Activated T-cell treated with anti-CD3 and anti-CD28 coated beads, Interleukin-2, amount 50 U/mL, for 72 hours (primary cell): Measurements from ENCODE around the gene ZBTB46. TPM values are rescaled to one million over a fixed set of nuclear protein-coding genes. Genes with fewer than 3 reads are reported as not detected.

ENCODE experiments used
- ATAC-seq, 2 donors: fragments of 150-1000 bp; cut with Tn5 transposase; replicated peaks in 1 of 2; 2 replicates each; pipeline ENCODE4 v1.10.0; 2021; ENCODE audit warnings: moderate library complexity in 2 of 2, mild to moderate bottlenecking in 1 of 2
- DNase-seq, 2 donors: peaks; one replicate each; pipeline ENCODE4 v3.0.0; 2021 to 2022; ENCODE audit warnings: mixed read lengths in 1 of 2
- H3K27ac Mint-ChIP-seq: one replicate; pipeline ENCODE4 v1.8.0; 2022; ENCODE audit warnings: mild to moderate bottlenecking, moderate library complexity, mixed read lengths
- H3K27me3 Mint-ChIP-seq: one replicate; pipeline ENCODE4 v1.8.0; 2022; ENCODE audit warnings: low read depth, mixed read lengths
- H3K36me3 Mint-ChIP-seq, 2 donors: one replicate each; pipeline ENCODE4 v1.8.0; 2022; ENCODE audit warnings: mixed read lengths in 2 of 2, mild to moderate bottlenecking in 1 of 2; ENCODE audit not compliant: insufficient read depth in 2 of 2
- H3K4me1 Mint-ChIP-seq: one replicate; pipeline ENCODE4 v1.8.0; 2022; ENCODE audit warnings: low read depth, mixed read lengths
- H3K4me3 Mint-ChIP-seq, 2 donors: one replicate each; pipeline ENCODE4 v1.8.0; 2022; ENCODE audit warnings: mild to moderate bottlenecking in 2 of 2, mixed read lengths in 2 of 2, moderate library complexity in 2 of 2
- H3K9me3 Mint-ChIP-seq, 2 donors: one replicate each; pipeline ENCODE4 v1.8.0; 2022; ENCODE audit warnings: mixed read lengths in 2 of 2
- total RNA-seq, 2 donors: library from RNA; stranded (reverse); gene quantifications; one replicate each; pipeline ENCODE4 v1.2.3, GENCODE V29; 2022

The ZBTB46 gene
- total RNA-seq, 2 donors from 2014 or later, result 2.7 to 8.2 TPM

DNA sequence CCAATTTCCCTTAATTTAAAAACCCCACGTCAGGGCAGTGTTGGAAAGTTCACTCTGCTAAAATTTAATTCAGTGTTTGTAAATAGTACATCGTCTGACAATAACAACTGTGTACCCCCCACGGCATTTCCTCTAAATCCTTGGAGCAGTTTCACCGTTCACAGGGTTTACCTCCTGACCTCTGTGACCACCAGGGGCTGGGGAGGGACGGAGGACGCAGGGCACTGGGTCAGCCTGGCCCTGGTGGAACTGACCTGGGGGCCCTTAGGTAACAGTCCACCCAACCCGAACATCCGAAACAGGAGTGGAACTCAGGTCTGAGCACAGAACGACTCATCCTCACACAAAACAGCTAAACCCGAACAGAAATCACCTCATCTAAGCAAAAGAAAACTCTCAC is 2.1 kb downstream of the ZBTB46 start:
- ATAC-seq, result no peak
- peak overlapping the region; percentile 20 to 93 for H3K4me3 Mint-ChIP-seq
- DNase-seq, result no peak
- H3K9me3 Mint-ChIP-seq, result no peaks in the 10 kb centered on the region
- H3K27ac Mint-ChIP-seq, result no peak overlapping the region
- peaks cover 5% of the 10 kb centered on the region in 2 donors for H3K36me3 Mint-ChIP-seq
- H3K4me1 Mint-ChIP-seq, result peaks cover 30% of the 10 kb centered on the region
- H3K27me3 Mint-ChIP-seq, result peaks cover 50% of the 10 kb centered on the region

DNA sequence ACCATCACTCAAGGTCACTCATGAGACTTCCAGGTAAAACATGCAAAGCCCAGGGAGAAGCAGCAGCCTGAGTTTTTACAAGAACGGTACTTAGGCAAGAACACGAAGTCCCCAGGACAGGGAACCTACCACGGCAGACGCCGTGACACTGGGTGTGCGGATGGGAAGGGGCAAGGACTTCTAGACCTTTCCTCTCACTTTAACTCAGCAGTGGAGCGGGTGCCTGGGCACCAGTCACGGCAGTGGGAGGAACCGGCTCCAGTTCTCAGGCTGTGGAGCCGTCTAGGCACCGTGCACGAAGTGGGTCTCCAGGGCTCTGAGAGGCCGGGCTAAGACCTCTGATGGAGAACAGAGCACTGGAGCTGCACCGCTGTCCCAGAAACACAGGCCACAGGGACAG is 2.5 kb downstream of the ZBTB46 start:
- no peak overlapping the region for H3K27ac Mint-ChIP-seq
- H3K9me3 Mint-ChIP-seq, result no peaks in the 10 kb centered on the region
- DNase-seq (no peak), ATAC-seq (no peak)
- H3K27me3 Mint-ChIP-seq, result peaks cover 50% of the 10 kb centered on the region
- peak overlapping the region in 1 of 2 donors; percentile 16 for H3K4me3 Mint-ChIP-seq
- peaks cover 5% of the 10 kb centered on the region in 2 donors for H3K36me3 Mint-ChIP-seq
- peaks cover 30% of the 10 kb centered on the region for H3K4me1 Mint-ChIP-seq

DNA sequence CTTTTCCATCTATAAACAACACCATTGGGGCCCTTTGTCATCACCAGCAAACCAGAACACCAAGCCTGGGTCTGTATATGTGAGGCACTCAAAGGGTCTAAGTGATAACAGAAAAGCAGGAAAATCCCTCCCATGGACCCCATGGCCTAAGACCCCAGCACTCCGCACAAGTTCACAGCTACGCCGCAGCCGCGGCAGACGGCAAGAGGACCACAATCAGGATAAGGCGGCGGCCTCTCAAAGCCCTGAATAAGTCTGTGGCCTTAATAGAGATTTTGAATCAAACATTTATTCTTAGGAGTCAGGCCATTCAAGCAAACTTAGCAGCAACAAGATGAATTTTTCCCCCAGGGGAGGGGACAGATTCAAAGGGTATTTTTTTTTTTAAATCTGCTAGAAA is 2.9 kb downstream of the ZBTB46 start:
- Mint-ChIP-seq H3K27ac (no peak overlapping the region), H3K4me3 (peak overlapping the region in 1 of 2 donors; percentile 16), H3K36me3 (peaks cover 5% of the 10 kb centered on the region in 2 donors), H3K4me1 (peaks cover 30% of the 10 kb centered on the region), H3K27me3 (peaks cover 47% of the 10 kb centered on the region), H3K9me3 (no peaks in the 10 kb centered on the region)
- DNase-seq (no peak), ATAC-seq (no peak)

DNA sequence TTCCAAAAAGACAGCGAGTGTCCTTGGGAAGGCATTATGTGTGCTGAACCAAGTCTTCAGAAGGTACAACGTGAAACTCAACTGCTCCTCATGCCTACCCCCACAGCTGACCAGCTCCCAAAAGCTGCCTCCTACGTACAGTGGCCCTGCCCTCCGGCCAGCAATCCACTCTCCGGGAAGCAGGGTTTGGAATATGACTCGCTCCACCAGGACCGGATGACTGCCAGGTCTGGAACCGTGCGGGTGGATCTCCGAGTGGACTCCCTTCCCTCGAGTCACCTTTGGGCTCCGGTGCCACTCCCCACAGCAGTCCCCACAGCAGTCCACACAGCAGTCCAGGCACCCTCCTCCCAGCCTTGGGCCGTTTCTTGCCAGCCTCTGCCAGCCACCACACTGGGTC is 4.3 kb downstream of the ZBTB46 start:
- Mint-ChIP-seq H3K4me1 (peaks cover 30% of the 10 kb centered on the region), H3K4me3 (no peak overlapping the region), H3K36me3 (peaks cover 5% of the 10 kb centered on the region in 2 donors), H3K9me3 (no peaks in the 10 kb centered on the region), H3K27me3 (peaks cover 44% of the 10 kb centered on the region), H3K27ac (no peak overlapping the region)
- no peak for DNase-seq
- ATAC-seq, result no peak

DNA sequence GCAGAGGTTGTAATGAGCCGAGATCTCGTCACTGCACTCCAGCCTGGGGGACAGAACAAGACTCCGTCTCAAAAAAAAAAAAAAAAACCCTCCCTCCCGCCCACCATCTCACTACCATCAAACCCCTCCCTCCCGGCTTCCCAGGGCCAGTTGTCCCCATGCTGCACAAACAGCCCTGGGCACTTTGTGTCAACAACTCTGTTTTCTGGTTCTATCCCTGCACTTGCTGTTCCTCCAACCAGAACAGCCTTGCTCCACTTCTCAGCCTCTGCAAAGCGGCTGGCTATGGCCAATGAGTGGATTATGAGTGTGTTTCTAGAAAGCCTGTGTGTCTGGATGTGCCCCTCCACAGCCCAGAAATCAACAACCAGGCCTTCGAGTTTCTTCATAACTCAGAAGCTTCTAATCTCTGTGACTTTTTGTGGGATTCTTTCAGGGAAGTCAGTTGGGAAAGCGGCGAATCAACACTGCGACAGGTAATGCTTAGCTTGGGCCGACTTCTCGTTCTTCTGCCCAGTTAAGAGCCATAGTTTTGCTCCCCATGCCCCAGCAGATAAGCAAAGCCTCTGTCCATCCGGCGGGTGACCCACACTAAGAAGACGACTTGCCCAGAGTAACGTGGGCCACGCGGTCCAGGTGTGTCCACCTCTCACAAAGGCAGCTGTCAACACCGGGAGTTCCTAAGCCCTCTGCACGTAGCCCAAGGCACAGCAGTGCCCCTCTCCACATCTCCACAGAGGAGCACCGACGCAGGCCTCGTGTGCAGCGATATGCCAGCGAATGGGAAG is 5.5 kb downstream of the ZBTB46 start:
- DNase-seq (no peak), ATAC-seq (no peak)
- H3K4me1 Mint-ChIP-seq, result peaks cover 30% of the 10 kb centered on the region
- H3K9me3 Mint-ChIP-seq, result no peaks in the 10 kb centered on the region
- no peak overlapping the region for H3K27ac Mint-ChIP-seq
- H3K36me3 Mint-ChIP-seq, result peaks cover 5% of the 10 kb centered on the region in 2 donors
- no peak overlapping the region for H3K4me3 Mint-ChIP-seq
- H3K27me3 Mint-ChIP-seq, result peaks cover 44% of the 10 kb centered on the region

DNA sequence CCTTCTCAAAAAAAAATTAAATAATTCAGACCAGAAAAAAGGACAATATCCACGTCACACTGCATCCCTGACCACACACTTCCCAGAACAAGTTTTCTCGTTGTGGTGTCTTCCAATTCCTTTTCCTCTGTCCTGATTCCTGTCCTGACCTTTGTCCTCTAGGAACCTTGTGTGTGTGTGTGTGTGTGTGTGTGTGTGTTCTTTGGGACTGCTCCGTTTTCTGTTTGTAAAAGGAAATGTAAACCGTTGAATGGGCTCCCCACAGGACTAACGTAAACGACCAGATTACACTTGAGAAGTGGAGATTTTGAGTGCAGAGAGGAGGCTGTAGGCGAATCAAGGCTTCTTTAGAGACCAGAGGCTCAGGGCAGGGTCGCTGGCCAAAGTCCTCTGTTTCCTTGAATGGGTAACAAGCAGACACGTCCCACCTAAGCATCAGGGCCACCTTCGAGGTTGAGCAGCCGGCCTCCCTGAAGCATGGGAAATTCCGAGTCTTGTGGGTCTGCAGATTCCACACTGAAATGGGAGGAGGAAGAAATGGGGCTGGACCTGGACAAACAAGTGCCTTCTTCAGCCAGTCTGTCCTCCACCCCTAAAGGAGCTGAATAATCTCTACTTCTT is 7.3 kb downstream of the ZBTB46 start:
- DNase-seq, result no peak
- H3K4me3 Mint-ChIP-seq, result no peak overlapping the region
- no peak overlapping the region for H3K27ac Mint-ChIP-seq
- no peak for ATAC-seq
- no peaks in the 10 kb centered on the region for H3K9me3 Mint-ChIP-seq
- H3K4me1 Mint-ChIP-seq, result peaks cover 17% of the 10 kb centered on the region
- H3K36me3 Mint-ChIP-seq, result no peaks in the 10 kb centered on the region
- peaks cover 36% of the 10 kb centered on the region for H3K27me3 Mint-ChIP-seq

DNA sequence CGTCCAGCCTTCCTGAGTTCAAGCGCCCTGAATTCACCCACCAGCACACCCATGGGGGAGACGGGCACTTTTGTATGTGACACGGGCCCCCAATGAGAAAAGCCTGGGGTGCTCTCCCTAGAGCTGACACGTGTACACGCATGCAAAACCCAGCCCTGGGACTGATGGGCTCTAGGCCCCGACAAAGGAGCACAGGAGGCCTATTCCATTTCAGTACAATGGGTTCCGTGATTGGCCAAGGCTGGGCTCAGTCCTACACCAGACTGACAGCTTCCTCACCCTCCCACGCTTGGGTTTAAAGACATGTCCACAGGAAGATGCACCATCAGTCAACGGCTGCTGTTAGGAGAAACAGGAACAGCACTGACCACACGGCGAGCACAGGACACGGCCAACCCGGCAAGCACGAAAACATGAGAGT is 8.8 kb downstream of the ZBTB46 start:
- peaks cover 26% of the 10 kb centered on the region for H3K27me3 Mint-ChIP-seq
- H3K36me3 Mint-ChIP-seq, result no peaks in the 10 kb centered on the region
- no peak overlapping the region for H3K4me3 Mint-ChIP-seq
- no peaks in the 10 kb centered on the region for H3K9me3 Mint-ChIP-seq
- H3K4me1 Mint-ChIP-seq, result peaks cover 17% of the 10 kb centered on the region
- H3K27ac Mint-ChIP-seq, result no peak overlapping the region
- ATAC-seq, result no peak
- DNase-seq, result no peak

DNA sequence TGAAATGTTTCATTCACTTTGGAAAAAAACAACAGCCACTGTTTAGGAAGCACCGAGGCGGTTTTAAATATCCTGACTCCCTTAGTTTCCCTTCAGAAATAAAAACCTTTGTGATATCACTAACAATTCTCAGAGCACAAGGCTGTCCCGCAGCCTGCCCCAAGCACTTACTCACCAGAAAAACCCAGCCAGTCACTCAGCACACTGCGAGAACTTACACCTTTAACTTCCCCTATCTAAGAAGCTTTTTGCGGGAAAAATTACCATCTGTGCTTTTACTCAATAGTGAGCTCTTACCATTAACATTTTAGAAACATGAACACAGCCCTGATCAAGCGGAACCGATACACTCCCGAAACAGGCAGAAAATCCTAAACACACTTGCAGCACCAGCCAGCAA is 9.3 kb downstream of the ZBTB46 start:
- no peak overlapping the region for H3K4me3 Mint-ChIP-seq
- H3K27ac Mint-ChIP-seq, result no peak overlapping the region
- H3K9me3 Mint-ChIP-seq, result no peaks in the 10 kb centered on the region
- ATAC-seq (no peak), DNase-seq (no peak)
- H3K36me3 Mint-ChIP-seq, result no peaks in the 10 kb centered on the region
- H3K4me1 Mint-ChIP-seq, result peaks cover 16% of the 10 kb centered on the region
- peaks cover 26% of the 10 kb centered on the region for H3K27me3 Mint-ChIP-seq

DNA sequence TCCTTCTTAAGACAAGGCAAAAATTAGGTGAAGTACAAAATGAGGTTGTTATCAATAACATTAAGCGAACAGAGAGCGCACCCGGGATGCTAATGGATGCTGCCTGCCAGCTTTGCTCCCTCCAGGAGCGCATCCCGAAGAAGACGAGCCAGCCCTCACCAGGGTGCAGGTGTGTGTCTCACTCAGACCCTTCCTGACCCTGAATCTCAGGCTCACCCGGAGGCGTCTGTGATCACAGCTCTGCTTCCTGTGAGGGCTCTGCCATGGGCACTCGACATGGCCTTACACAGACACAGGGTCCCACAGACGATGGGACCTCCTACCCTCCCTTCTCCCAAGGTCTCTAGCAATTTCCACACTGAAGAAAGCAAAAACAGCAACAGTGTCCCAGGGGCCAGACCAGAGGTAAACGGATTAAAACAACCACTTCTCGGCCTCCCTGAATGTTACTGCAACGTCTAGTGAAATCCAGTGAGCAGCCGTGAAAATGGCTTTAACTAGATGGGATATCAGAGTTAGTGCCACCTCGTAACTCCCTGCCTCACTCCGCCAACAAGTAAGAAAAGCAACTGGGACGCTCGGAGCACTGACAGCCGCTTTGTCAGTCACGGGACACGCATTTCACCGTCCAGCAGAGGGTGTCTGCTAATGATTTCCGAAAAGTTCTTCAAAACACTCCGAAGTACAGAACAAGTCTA is 11.7 kb downstream of the ZBTB46 start:
- Mint-ChIP-seq H3K4me3 (no peak overlapping the region), H3K9me3 (no peaks in the 10 kb centered on the region), H3K27me3 (peaks cover 15% of the 10 kb centered on the region), H3K27ac (no peak overlapping the region), H3K4me1 (no peaks in the 10 kb centered on the region), H3K36me3 (no peaks in the 10 kb centered on the region)
- DNase-seq (no peak), ATAC-seq (no peak)

DNA sequence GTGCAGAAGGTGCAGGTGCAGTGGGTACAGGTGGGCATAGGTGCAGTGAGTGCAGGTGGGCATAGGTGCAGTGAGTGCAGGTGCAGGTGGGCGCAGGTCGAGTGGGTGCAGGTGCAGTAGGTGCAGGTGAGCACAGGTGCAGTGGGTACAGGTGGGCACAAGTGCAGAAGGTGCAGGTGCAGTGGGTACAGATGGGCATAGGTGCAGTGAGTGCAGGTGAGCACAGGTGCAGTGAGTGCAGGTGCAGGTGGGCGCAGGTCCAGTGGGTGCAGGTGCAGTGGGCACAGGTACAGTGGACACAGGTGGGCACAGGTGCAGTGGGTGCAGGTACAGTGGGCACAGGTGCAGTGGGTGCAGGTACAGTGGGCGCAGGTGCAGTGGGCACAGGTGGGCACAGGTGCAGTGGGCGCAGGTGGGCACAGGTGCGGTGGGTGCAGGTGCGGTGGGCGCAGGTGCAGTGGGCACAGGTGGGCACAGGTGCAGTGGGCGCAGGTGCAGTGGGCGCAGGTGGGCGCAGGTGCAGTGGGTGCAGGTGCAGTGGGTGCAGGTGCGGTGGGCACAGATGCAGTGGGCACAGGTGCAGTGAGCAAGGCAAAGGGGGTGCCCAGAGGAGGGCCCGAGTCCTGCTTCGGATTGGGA is 15.3 kb downstream of the ZBTB46 start:
- no peak for DNase-seq
- Mint-ChIP-seq H3K4me1 (no peaks in the 10 kb centered on the region), H3K27me3 (peaks cover 8% of the 10 kb centered on the region), H3K9me3 (no peaks in the 10 kb centered on the region), H3K4me3 (no peak overlapping the region), H3K36me3 (no peaks in the 10 kb centered on the region), H3K27ac (no peak overlapping the region)
- no peak for ATAC-seq

DNA sequence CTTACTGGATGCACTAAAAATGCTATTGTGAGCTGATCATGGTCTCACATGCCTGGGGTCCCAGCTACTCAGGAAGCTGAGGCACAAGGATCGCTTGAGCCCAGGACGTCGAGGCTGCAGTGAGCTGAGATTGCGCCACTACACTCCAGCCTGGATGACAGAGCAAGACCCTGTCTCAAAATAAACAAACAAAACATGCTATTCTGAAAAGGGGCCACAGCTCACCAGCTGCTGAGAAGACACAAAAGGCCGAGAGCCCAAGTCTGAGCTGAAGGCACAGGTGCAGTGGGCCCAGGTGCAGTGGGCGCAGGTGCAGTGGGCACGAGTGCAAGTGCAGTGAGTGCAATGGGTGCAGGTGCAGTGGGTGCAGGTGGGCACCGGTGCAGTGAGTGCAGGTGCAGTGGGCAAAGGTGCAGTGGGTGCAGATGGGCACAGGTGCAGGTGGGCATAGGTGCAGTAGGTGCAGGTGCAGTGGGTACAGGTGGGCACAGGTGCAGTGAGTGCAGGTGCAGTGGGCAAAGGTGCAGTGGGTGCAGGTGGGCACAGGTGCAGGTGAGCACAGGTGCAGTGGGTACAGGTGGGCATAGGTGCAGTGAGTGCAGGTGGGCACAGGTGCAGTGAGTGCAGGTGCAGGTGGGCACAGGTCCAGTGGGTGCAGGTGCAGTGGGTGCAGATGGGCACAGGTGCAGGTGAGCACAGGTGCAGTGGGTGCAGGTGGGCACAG is 16.0 kb downstream of the ZBTB46 start:
- Mint-ChIP-seq H3K27ac (no peak overlapping the region), H3K4me3 (no peak overlapping the region), H3K36me3 (no peaks in the 10 kb centered on the region), H3K27me3 (peaks cover 8% of the 10 kb centered on the region), H3K9me3 (no peaks in the 10 kb centered on the region), H3K4me1 (no peaks in the 10 kb centered on the region)
- no peak for DNase-seq
- ATAC-seq, result no peak

DNA sequence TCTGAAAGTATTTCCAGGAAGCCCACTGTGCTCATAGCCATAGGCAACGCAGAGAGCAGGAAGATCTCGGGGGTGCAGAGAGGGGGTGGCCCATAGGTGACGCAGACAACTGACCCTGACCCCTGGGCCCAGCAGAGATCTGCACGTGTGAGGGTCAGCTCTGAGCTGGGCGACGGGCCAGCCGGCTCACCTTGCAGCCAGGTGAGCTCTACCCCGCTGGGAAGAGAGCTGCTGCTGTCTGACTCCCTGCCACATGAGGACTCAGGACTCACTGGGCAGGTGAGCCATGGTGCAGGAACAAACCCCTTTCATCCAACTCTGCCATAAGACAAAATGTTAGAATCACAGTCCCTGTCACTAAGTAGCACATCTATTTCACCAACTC is 19.6 kb downstream of the ZBTB46 start:
- Mint-ChIP-seq H3K4me3 (no peak overlapping the region), H3K9me3 (no peaks in the 10 kb centered on the region), H3K27ac (no peak overlapping the region), H3K36me3 (no peaks in the 10 kb centered on the region), H3K27me3 (no peaks in the 10 kb centered on the region), H3K4me1 (no peaks in the 10 kb centered on the region)
- DNase-seq, result no peak
- no peak for ATAC-seq
